Keratinocyte (primary cell): Measurements from ENCODE around the gene AMIGO1.

Experiments
- CTCF ChIP-seq, 3 experiments: IDR thresholded peaks in 1 of 3; conservative IDR thresholded peaks in 1 of 3; optimal IDR thresholded peaks in 1 of 3; 2 replicates in 2 of 3; 3 replicates in 1 of 3; pipeline versions ENCODE3 to v1.5.1; 2011; ENCODE audit warnings: low read length in 3 of 3, mild to moderate bottlenecking in 3 of 3, moderate library complexity in 2 of 3, control low read depth in 1 of 3, inconsistent platforms in 1 of 3; ENCODE audit not compliant: insufficient read depth in 2 of 3; ENCODE audit errors: extremely low read depth in 1 of 3
- EZH2 ChIP-seq: IDR thresholded peaks from one replicate; pipeline ENCODE4 v1.6.1; 2012; ENCODE audit warnings: inconsistent platforms, mild to moderate bottlenecking, low read length, moderate library complexity

DNA sequence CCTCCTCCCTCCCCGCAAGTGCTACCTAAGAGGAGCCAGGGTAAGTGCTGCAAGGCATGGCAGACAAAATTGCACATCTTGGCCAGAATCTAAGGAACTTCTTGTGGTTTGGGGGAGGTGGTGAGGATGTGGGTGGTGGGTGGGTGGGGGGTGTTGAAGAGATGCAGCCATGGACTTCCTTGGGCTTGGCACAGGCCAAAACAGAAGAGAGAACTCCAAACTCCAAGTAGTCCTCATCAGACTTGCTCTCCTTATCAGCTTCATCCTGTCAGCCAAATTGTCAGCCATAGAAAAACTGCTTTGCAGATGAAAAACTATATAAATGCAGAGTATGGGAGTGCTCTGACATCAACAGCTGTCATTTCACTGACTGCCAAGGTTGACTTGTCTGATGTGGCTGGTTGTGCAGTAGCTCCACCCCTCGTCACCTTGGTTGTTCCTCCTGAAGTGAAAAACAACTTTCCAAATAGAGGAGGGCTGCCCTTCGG is 7.1 kb downstream of the AMIGO1 start:
- TF ChIP-seq CTCF (optimal IDR thresholded peaks at IDR 0.05 in 1 of 3, IDR thresholded peaks at IDR 0.05 in 1 of 3, conservative IDR thresholded peaks at IDR 0.05 in 1 of 3; ENCODE audit: extremely low read depth in 1 of 3, insufficient read depth in 2 of 3, low read length in 3 of 3) (no peak), EZH2 (no peak)
